ENCODE results near the gene KCNIP4.

DNA sequence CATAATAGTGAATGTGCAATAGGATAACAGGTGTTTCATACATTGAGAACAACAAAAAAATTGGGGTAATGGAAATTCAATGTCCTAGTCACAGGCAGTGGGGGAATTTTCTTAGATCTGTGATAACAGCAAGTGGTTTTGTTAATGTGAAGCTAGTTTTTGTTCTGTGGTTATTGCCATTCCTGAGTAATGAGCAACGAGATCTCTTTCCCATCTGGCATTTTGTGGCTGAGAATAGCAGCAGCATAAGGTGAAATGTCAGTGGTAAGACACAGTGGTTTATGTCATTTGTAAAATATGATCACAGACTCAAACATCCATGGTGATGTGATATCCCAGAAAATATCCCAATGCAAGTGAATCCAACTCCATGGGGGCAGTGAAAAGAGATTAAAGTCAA, 497.5 kb downstream of the KCNIP4 start:
- TF ChIP-seq, protein P1, sequence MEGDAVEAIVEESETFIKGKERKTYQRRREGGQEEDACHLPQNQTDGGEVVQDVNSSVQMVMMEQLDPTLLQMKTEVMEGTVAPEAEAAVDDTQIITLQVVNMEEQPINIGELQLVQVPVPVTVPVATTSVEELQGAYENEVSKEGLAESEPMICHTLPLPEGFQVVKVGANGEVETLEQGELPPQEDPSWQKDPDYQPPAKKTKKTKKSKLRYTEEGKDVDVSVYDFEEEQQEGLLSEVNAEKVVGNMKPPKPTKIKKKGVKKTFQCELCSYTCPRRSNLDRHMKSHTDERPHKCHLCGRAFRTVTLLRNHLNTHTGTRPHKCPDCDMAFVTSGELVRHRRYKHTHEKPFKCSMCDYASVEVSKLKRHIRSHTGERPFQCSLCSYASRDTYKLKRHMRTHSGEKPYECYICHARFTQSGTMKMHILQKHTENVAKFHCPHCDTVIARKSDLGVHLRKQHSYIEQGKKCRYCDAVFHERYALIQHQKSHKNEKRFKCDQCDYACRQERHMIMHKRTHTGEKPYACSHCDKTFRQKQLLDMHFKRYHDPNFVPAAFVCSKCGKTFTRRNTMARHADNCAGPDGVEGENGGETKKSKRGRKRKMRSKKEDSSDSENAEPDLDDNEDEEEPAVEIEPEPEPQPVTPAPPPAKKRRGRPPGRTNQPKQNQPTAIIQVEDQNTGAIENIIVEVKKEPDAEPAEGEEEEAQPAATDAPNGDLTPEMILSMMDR (IDR thresholded peaks at IDR 0.05 in 8 of 11, conservative IDR thresholded peaks at IDR 0.05 in 3 of 11), result no peak
- TF ChIP-seq POLR2A (IDR thresholded peaks at IDR 0.05) (no peak), POLR2AphosphoS5 (IDR thresholded peaks at IDR 0.05) (no peak)
